Common myeloid progenitor, CD34-positive (primary cell): ENCODE data around the gene HS3ST4. TPM values are rescaled to one million over a fixed set of nuclear protein-coding genes. Genes with fewer than 3 reads are reported as not detected.

ENCODE experiments used
- CTCF ChIA-PET: fragments of 350-600 bp; sonication (Branson Sonifier 250); formaldehyde crosslinking; loops from one replicate; lab custom pipeline; 2021; ENCODE audit warnings: antibody characterized with exemption; lab: Charles Lee
- POLR2A ChIA-PET: fragments of 350-600 bp; sonication (Branson Sonifier 250); formaldehyde crosslinking; loops from one replicate; lab custom pipeline; 2021; ENCODE audit warnings: antibody characterized with exemption; lab: Charles Lee
- DNase-seq, 3 donors: peaks; one replicate each; pipeline versions ENCODE4 v3.0.0 to v3.0.0-alpha.2; 2013
- H3K27ac ChIP-seq, 2 experiments: 1 replicate in 1 of 2; 2 replicates in 1 of 2; pipeline ENCODE4 v1.7.0; 2013; ENCODE audit warnings: inconsistent platforms in 2 of 2, low read length in 2 of 2, mild to moderate bottlenecking in 2 of 2, low read depth in 1 of 2, moderate library complexity in 1 of 2; ENCODE audit not compliant: severe bottlenecking in 2 of 2, insufficient read depth in 1 of 2, poor library complexity in 1 of 2
- H3K27me3 ChIP-seq, 5 experiments: replicated peaks in 2 of 5; 1 replicate in 3 of 5; 2 replicates in 2 of 5; pipeline versions ENCODE4 v1.6.1 to v1.7.0; 2013; ENCODE audit warnings: low read length in 4 of 5, mild to moderate bottlenecking in 2 of 5, moderate library complexity in 2 of 5, inconsistent platforms in 1 of 5; ENCODE audit not compliant: insufficient read depth in 5 of 5, control insufficient read depth in 4 of 5
- H3K36me3 ChIP-seq, 4 experiments: 1 replicate in 2 of 4; 2 replicates in 2 of 4; pipeline versions ENCODE4 v1.6.1 to v1.7.0; 2013; ENCODE audit warnings: low read length in 3 of 4, control low read depth in 1 of 4, mild to moderate bottlenecking in 1 of 4; ENCODE audit not compliant: control insufficient read depth in 4 of 4, insufficient read depth in 4 of 4
- H3K4me1 ChIP-seq, 4 experiments: 1 replicate in 3 of 4; 2 replicates in 1 of 4; pipeline versions ENCODE4 v1.6.1 to v1.7.1; 2013; ENCODE audit warnings: low read length in 3 of 4, mild to moderate bottlenecking in 3 of 4, control low read depth in 1 of 4, inconsistent platforms in 1 of 4, moderate library complexity in 1 of 4; ENCODE audit not compliant: control insufficient read depth in 4 of 4, insufficient read depth in 4 of 4; ENCODE audit errors: control extremely low read depth in 1 of 4
- H3K4me3 ChIP-seq, 7 experiments: 1 replicate in 4 of 7; 2 replicates in 3 of 7; pipeline versions ENCODE4 v1.5.1 to v1.7.0; 2013; ENCODE audit warnings: mild to moderate bottlenecking in 7 of 7, low read length in 6 of 7, moderate library complexity in 6 of 7, inconsistent platforms in 2 of 7, low read depth in 2 of 7, control low read depth in 1 of 7; ENCODE audit not compliant: insufficient read depth in 4 of 7, control insufficient read depth in 1 of 7; ENCODE audit errors: extremely low read depth in 1 of 7
- H3K9me3 ChIP-seq, 5 experiments: 1 replicate in 4 of 5; 2 replicates in 1 of 5; pipeline versions ENCODE4 v1.6.1 to v1.7.1; 2013; ENCODE audit warnings: low read length in 4 of 5, mild to moderate bottlenecking in 2 of 5, inconsistent platforms in 1 of 5, low read depth in 1 of 5, moderate library complexity in 1 of 5; ENCODE audit not compliant: control insufficient read depth in 4 of 5, insufficient read depth in 2 of 5; ENCODE audit errors: control extremely low read depth in 1 of 5
- WGBS: methylation state at CpG from one replicate; pipeline ENCODE4 v1.1.5; 2013; ENCODE audit not compliant: insufficient coverage; 5-methylcytosine and 5-hydroxymethylcytosine counted together
- polyA plus RNA-seq: library from polyadenylated mRNA; unstranded; fragments of 120-200 nt; gene quantifications from one replicate; pipeline ENCODE4 v1.2.1, GENCODE V29; 2013

Gene HS3ST4
- not detected for polyA plus RNA-seq

- under 1% methylated on average over 23 of the region's 58 CpGs for WGBS
- peak in 2 of 3 donors; percentile 28 to 43 for DNase-seq
- ChIA-PET POLR2A (no interaction called here), CTCF (no interaction called here)
- Histone ChIP-seq H3K27me3 (peaks cover 25 to 97% (median 45%) of the 10 kb centered on the region in 5 experiments), H3K36me3 (no peaks in the 10 kb centered on the region), H3K4me1 (peaks cover 0 to 15% (median 6%) of the 10 kb centered on the region in 4 experiments), H3K27ac (no peak within 1 kb of the TSS), H3K9me3 (no peaks in the 10 kb centered on the region), H3K4me3 (peak within 1 kb of the TSS in 4 of 7 experiments; percentile 37 to 49 (median 44))
Observed at GRCh38 chr16:25691519-25692091, at the start of gene HS3ST4. TSS of gene HS3ST4 (plus strand) at chr16:25691959.

DNA sequence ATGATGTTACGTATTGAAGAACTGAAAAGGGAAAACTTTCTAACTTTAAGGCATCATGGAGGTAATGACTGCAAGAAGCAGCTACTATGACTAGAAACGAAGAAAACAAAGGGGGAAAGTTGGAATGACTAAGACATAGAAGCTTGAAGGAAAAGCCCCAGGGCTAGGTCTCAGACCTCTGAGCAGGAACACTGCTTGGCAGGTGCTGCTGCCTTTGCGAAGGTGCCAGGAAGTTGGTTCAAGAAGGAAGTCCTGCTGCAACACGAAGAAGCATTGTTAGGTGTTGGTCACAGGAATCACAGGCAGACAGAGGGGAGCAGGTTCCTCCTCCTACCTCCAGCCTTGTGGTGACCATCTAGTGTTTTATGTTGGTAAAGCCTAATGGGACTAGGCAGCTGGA is 48.1 kb upstream of the HS3ST4 start:
- Histone ChIP-seq H3K27ac (no peak overlapping the region), H3K27me3 (peaks cover 0 to 1% (median 0%) of the 10 kb centered on the region in 5 experiments), H3K4me1 (no peaks in the 10 kb centered on the region), H3K4me3 (no peak overlapping the region), H3K9me3 (no peaks in the 10 kb centered on the region), H3K36me3 (no peaks in the 10 kb centered on the region)
- WGBS, result 62% methylated on average over 3 of the region's 4 CpGs
- ChIA-PET POLR2A (no interaction called here), CTCF (no interaction called here)
- DNase-seq, result no peak

DNA sequence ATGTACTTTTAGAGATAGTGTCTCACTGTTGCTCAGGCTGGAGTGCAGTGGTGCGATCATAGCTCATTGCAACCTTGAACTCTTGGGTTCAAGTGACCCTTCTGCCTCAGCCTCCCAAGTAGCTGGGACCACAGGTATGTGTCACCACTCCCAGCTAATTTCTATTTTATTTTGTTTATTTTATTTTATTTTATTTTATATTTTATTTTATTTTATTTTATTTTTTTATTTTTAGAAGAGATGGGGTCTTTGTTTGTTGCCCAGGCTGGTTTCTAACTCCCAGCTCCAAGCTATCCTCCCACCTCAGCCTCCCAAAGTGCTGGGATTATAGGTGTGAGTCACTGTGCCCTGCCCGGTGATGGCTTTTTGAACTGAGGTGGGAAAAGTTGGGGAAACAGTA is 35.1 kb upstream of the HS3ST4 start:
- 100% methylated on average over 1 of the region's 2 CpGs for WGBS
- Histone ChIP-seq H3K36me3 (no peaks in the 10 kb centered on the region), H3K27me3 (no peaks in the 10 kb centered on the region), H3K27ac (no peak overlapping the region), H3K4me1 (no peaks in the 10 kb centered on the region), H3K9me3 (no peaks in the 10 kb centered on the region), H3K4me3 (no peak overlapping the region)
- POLR2A ChIA-PET, result no interaction called here
- DNase-seq, result no peak
- CTCF ChIA-PET, result no interaction called here

GRCh38 chr16:25676820-25677219 is 14.9 kb upstream of the HS3ST4 start:
- Histone ChIP-seq H3K9me3 (no peaks in the 10 kb centered on the region), H3K4me1 (no peaks in the 10 kb centered on the region), H3K4me3 (no peak overlapping the region), H3K27me3 (peaks cover 0 to 3% (median 2%) of the 10 kb centered on the region in 5 experiments), H3K27ac (no peak overlapping the region), H3K36me3 (no peaks in the 10 kb centered on the region)
- ChIA-PET CTCF (no interaction called here), POLR2A (no interaction called here)
- WGBS, result 71% methylated on average over 2 of the region's 2 CpGs
- DNase-seq, result no peak

GRCh38 chr16:25679511-25679910 is 12.2 kb upstream of the HS3ST4 start:
- Histone ChIP-seq H3K36me3 (no peaks in the 10 kb centered on the region), H3K4me1 (no peaks in the 10 kb centered on the region), H3K9me3 (no peaks in the 10 kb centered on the region), H3K27me3 (peaks cover 0 to 3% (median 1%) of the 10 kb centered on the region in 5 experiments), H3K4me3 (no peak overlapping the region), H3K27ac (no peak overlapping the region)
- ChIA-PET POLR2A (no interaction called here), CTCF (no interaction called here)
- no peak for DNase-seq
- WGBS, result 54% methylated on average over 5 of the region's 5 CpGs

- whole genome bisulfite sequencing, result 87% methylated on average over 9 of the region's 10 CpGs
- CTCF ChIA-PET, result no interaction called here
Observed at GRCh38 chr16:25689137-25689836, 2.5 kb upstream of the HS3ST4 start.

GRCh38 chr16:25690552-25691143 is 1.1 kb upstream of the HS3ST4 start:
- Histone ChIP-seq H3K36me3 (no peaks in the 10 kb centered on the region), H3K27ac (no peak overlapping the region), H3K4me3 (no peak overlapping the region), H3K9me3 (no peaks in the 10 kb centered on the region), H3K4me1 (peaks cover 0 to 15% (median 6%) of the 10 kb centered on the region in 4 experiments), H3K27me3 (peaks cover 24 to 89% (median 45%) of the 10 kb centered on the region in 5 experiments)
- 51% methylated on average over 2 of the region's 6 CpGs for WGBS
- CTCF ChIA-PET, result no interaction called here
- POLR2A ChIA-PET, result no interaction called here
- DNase-seq, result no peak

More at GRCh38 chr16:25689137-25689836, 2.5 kb upstream of the HS3ST4 start:
- POLR2A ChIA-PET, result no interaction called here
- Histone ChIP-seq H3K4me3 (no peak overlapping the region), H3K36me3 (no peaks in the 10 kb centered on the region), H3K9me3 (no peaks in the 10 kb centered on the region), H3K27me3 (peaks cover 18 to 75% (median 36%) of the 10 kb centered on the region in 5 experiments), H3K27ac (no peak overlapping the region), H3K4me1 (peaks cover 0 to 15% (median 6%) of the 10 kb centered on the region in 4 experiments)
- DNase-seq, result no peak
